KMS-11 (cell line): Measurements from ENCODE around the gene SNX5.

Experiments used
- H2AFZ ChIP-seq: fragments of 200-600 bp; sonication (generic); 2 replicates; pipeline ENCODE4 v1.6.1; 2016; ENCODE audit warnings: antibody characterized with exemption, mixed run types, low read depth
- H3K27ac ChIP-seq: fragments of 200-600 bp; sonication (generic); 2 replicates; pipeline ENCODE4 v1.6.1; 2016; ENCODE audit warnings: mild to moderate bottlenecking, mixed run types
- H3K27me3 ChIP-seq: fragments of 200-600 bp; sonication (generic); 2 replicates; pipeline ENCODE4 v1.6.1; 2017; ENCODE audit warnings: mild to moderate bottlenecking, low read depth, mixed run types, moderate library complexity; ENCODE audit not compliant: insufficient read depth
- H3K36me3 ChIP-seq: fragments of 200-600 bp; sonication (generic); 2 replicates; pipeline ENCODE4 v1.6.1; 2017; ENCODE audit warnings: mild to moderate bottlenecking, mixed run types; ENCODE audit not compliant: insufficient read depth
- H3K4me1 ChIP-seq: fragments of 200-600 bp; sonication (generic); 2 replicates; pipeline ENCODE4 v1.6.1; 2016; ENCODE audit warnings: mild to moderate bottlenecking, low read depth, mixed run types; ENCODE audit not compliant: poor library complexity, severe bottlenecking
- H3K4me2 ChIP-seq: fragments of 200-600 bp; sonication (generic); 2 replicates; pipeline ENCODE4 v1.7.0; 2016; ENCODE audit warnings: mild to moderate bottlenecking, mixed run types
- H3K4me3 ChIP-seq: fragments of 200-600 bp; sonication (generic); IDR thresholded peaks from 2 replicates; pipeline ENCODE4 v1.6.1; 2017; ENCODE audit warnings: low read depth, low read length, mixed read lengths; ENCODE audit not compliant: insufficient read depth
- H3K79me2 ChIP-seq: fragments of 200-600 bp; sonication (generic); 2 replicates; pipeline ENCODE4 v1.6.1; 2016; ENCODE audit warnings: low read depth, mixed run types; ENCODE audit not compliant: insufficient read depth
- H3K9ac ChIP-seq: fragments of 200-600 bp; sonication (generic); 2 replicates; pipeline ENCODE4 v1.6.1; 2016; ENCODE audit warnings: mild to moderate bottlenecking, mixed run types
- H4K20me1 ChIP-seq: fragments of 200-600 bp; sonication (generic); 2 replicates; pipeline ENCODE4 v1.6.1; 2016; ENCODE audit warnings: mild to moderate bottlenecking, mixed run types; ENCODE audit not compliant: insufficient read depth
- CTCF ChIP-seq: fragments of 200-600 bp; sonication (generic); conservative IDR thresholded peaks from 2 replicates; pipeline ENCODE4 v1.6.1; 2017; ENCODE audit warnings: low read depth, mild to moderate bottlenecking, antibody characterized with exemption, low read length, moderate library complexity, mixed read lengths

The SNX5 gene

DNA sequence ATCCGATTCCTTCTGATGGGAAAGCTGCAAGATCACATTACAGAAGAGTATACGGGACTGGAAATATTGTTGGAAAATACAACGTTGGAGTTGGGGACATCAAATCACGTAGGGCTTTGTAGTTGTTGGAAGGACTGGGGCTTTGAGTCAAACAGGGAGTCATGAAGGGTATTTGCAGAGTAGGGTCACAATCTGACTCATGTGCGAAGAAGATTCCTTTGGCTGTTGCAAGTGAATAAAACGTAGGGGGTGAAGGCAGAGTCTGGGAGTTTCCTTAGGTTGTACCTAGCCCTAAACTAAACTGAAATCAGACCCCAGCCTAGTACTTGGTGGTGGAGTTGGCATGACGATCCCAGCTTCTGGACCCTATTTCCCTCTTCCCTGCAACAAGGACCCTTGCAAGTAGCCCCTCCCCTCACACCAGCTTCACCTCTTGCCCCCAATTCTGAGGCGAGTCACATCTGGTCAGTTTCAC, 32.3 kb downstream of the SNX5 start:
- peaks cover 23% of the 10 kb centered on the region for H3K4me1 ChIP-seq
- no peaks in the 10 kb centered on the region for H3K79me2 ChIP-seq
- no peak overlapping the region for H3K27ac ChIP-seq
- no peaks in the 10 kb centered on the region for H3K36me3 ChIP-seq
- H3K4me3 ChIP-seq: no peak overlapping the region
- H4K20me1 ChIP-seq: no peaks in the 10 kb centered on the region
- H3K4me2 ChIP-seq: no peak overlapping the region
- H3K9ac ChIP-seq: no peak overlapping the region
- TF ChIP-seq CTCF: no peak
- no peak overlapping the region for H2AFZ ChIP-seq
- no peaks in the 10 kb centered on the region for H3K27me3 ChIP-seq

GRCh38 chr20:17935761-17936160, 32.8 kb downstream of the SNX5 start:
- no peak for TF ChIP-seq CTCF
- Histone ChIP-seq H3K4me3 (no peak overlapping the region), H4K20me1 (no peaks in the 10 kb centered on the region), H3K27me3 (no peaks in the 10 kb centered on the region), H3K79me2 (no peaks in the 10 kb centered on the region), H3K4me2 (no peak overlapping the region), H3K9ac (no peak overlapping the region), H2AFZ (no peak overlapping the region), H3K36me3 (no peaks in the 10 kb centered on the region), H3K27ac (no peak overlapping the region), H3K4me1 (peaks cover 17% of the 10 kb centered on the region)

- Histone ChIP-seq H3K9ac (no peak overlapping the region), H3K4me3 (no peak overlapping the region), H3K27me3 (no peaks in the 10 kb centered on the region), H2AFZ (no peak overlapping the region), H3K4me1 (peaks cover 11% of the 10 kb centered on the region), H3K4me2 (no peak overlapping the region), H4K20me1 (no peaks in the 10 kb centered on the region), H3K79me2 (no peaks in the 10 kb centered on the region), H3K27ac (no peak overlapping the region), H3K36me3 (no peaks in the 10 kb centered on the region)
- TF ChIP-seq CTCF: no peak
These were observed 33.4 kb downstream of the SNX5 start for GRCh38 chr20:17935186-17935585.

- Histone ChIP-seq H3K9ac (no peak overlapping the region), H3K4me2 (no peak overlapping the region), H3K27ac (no peak overlapping the region), H3K4me3 (no peak overlapping the region), H4K20me1 (no peaks in the 10 kb centered on the region), H3K27me3 (no peaks in the 10 kb centered on the region), H3K79me2 (no peaks in the 10 kb centered on the region), H3K4me1 (peaks cover 2% of the 10 kb centered on the region), H2AFZ (no peak overlapping the region), H3K36me3 (no peaks in the 10 kb centered on the region)
- no peak for TF ChIP-seq CTCF
These were observed 34.3 kb downstream of the SNX5 start for GRCh38 chr20:17934141-17934862.
